Measurements from ENCODE around the gene SCFD2.

Gene SCFD2

GRCh38 chr4:52932591-52933470, 433.0 kb downstream of the SCFD2 start:
- TF ChIP-seq FOXP2 (optimal IDR thresholded peaks at IDR 0.05; ENCODE audit: borderline replicate concordance, extremely low read depth, extremely low read length, insufficient read depth), result no peak

GRCh38 chr4:52931243-52931642, 434.6 kb downstream of the SCFD2 start:
- no peak for TF ChIP-seq POLR2AphosphoS5 (IDR thresholded peaks at IDR 0.05; ENCODE audit: low read depth, low read length)

- TF ChIP-seq FOXP2 (optimal IDR thresholded peaks at IDR 0.05; ENCODE audit: borderline replicate concordance, extremely low read depth, extremely low read length, insufficient read depth) (no peak), SIN3A (IDR thresholded peaks at IDR 0.05; ENCODE audit: borderline replicate concordance, insufficient read depth, low read length) (no peak), TAF1 (IDR thresholded peaks at IDR 0.05; ENCODE audit: borderline replicate concordance, insufficient read depth, low read length) (no peak), POLR2AphosphoS5 (IDR thresholded peaks at IDR 0.05; ENCODE audit: low read depth, low read length) (no peak), REST (IDR thresholded peaks at IDR 0.05; ENCODE audit: insufficient read depth in 1 of 2, low read depth in 2 of 2, low read length in 2 of 2) (no peak)
These were observed 439.5 kb downstream of the SCFD2 start for GRCh38 chr4:52926196-52926974.

- TF ChIP-seq TAF1 (IDR thresholded peaks at IDR 0.05; ENCODE audit: borderline replicate concordance, insufficient read depth, low read length) (no peak), REST (IDR thresholded peaks at IDR 0.05; ENCODE audit: insufficient read depth in 1 of 2, low read depth in 2 of 2, low read length in 2 of 2) (no peak), FOXP2 (optimal IDR thresholded peaks at IDR 0.05; ENCODE audit: borderline replicate concordance, extremely low read depth, extremely low read length, insufficient read depth) (no peak), POLR2AphosphoS5 (IDR thresholded peaks at IDR 0.05; ENCODE audit: low read depth, low read length) (no peak), SIN3A (IDR thresholded peaks at IDR 0.05; ENCODE audit: borderline replicate concordance, insufficient read depth, low read length) (no peak)
These were observed 440.3 kb downstream of the SCFD2 start for GRCh38 chr4:52925531-52925968.

- TF ChIP-seq SIN3A (IDR thresholded peaks at IDR 0.05; ENCODE audit: borderline replicate concordance, insufficient read depth, low read length) (no peak), REST (IDR thresholded peaks at IDR 0.05; ENCODE audit: insufficient read depth in 1 of 2, low read depth in 2 of 2, low read length in 2 of 2) (no peak), TAF1 (IDR thresholded peaks at IDR 0.05; ENCODE audit: borderline replicate concordance, insufficient read depth, low read length) (no peak), POLR2AphosphoS5 (IDR thresholded peaks at IDR 0.05; ENCODE audit: low read depth, low read length) (no peak), FOXP2 (optimal IDR thresholded peaks at IDR 0.05; ENCODE audit: borderline replicate concordance, extremely low read depth, extremely low read length, insufficient read depth) (no peak)
These were observed 446.4 kb downstream of the SCFD2 start for GRCh38 chr4:52919461-52919860.

- no peak for TF ChIP-seq FOXP2 (optimal IDR thresholded peaks at IDR 0.05; ENCODE audit: borderline replicate concordance, extremely low read depth, extremely low read length, insufficient read depth)
- TF ChIP-seq TAF1 (IDR thresholded peaks at IDR 0.05; ENCODE audit: borderline replicate concordance, insufficient read depth, low read length), result no peak
- TF ChIP-seq POLR2AphosphoS5 (IDR thresholded peaks at IDR 0.05; ENCODE audit: low read depth, low read length), result no peak
- TF ChIP-seq SIN3A (IDR thresholded peaks at IDR 0.05; ENCODE audit: borderline replicate concordance, insufficient read depth, low read length), result no peak
- TF ChIP-seq REST (IDR thresholded peaks at IDR 0.05; ENCODE audit: insufficient read depth in 1 of 2, low read depth in 2 of 2, low read length in 2 of 2), result no peak
These were observed 448.0 kb downstream of the SCFD2 start for GRCh38 chr4:52917817-52918216.

Data from PFSK-1 (cell line).